Stimulated activated naive CD8-positive, alpha-beta T cell treated with anti-CD3 and anti-CD28 coated beads, Interleukin-15, amount 100 ng/mL, for 72 hours (primary cell): ENCODE data around the gene EPHB4.
A peak's percentile ranks its signal among the peaks of the same experiment; 100 is the strongest.

Experiments
- ATAC-seq: fragments of 150-1000 bp; cut with Tn5 transposase; 2 replicates; pipeline ENCODE4 v1.10.0; 2021; ENCODE audit warnings: mild to moderate bottlenecking, moderate library complexity
- DNase-seq, 2 donors: peaks; one replicate each; pipeline ENCODE4 v3.0.0; 2021 to 2022
- H3K27ac Mint-ChIP-seq, 2 donors: one replicate each; pipeline ENCODE4 v1.8.0; 2022; ENCODE audit warnings: mild to moderate bottlenecking in 2 of 2, mixed read lengths in 2 of 2, moderate library complexity in 2 of 2
- H3K27me3 Mint-ChIP-seq: one replicate; pipeline ENCODE4 v1.8.0; 2022; ENCODE audit warnings: mixed read lengths
- H3K4me1 Mint-ChIP-seq: one replicate; pipeline ENCODE4 v1.8.0; 2022; ENCODE audit warnings: mild to moderate bottlenecking, mixed read lengths
- H3K4me3 Mint-ChIP-seq, 2 donors: one replicate each; pipeline ENCODE4 v1.8.0; 2022; ENCODE audit warnings: mild to moderate bottlenecking in 2 of 2, mixed read lengths in 2 of 2, moderate library complexity in 1 of 2
- H3K9me3 Mint-ChIP-seq, 2 donors: one replicate each; pipeline ENCODE4 v1.8.0; 2022; ENCODE audit warnings: mixed read lengths in 2 of 2

Gene EPHB4

GRCh38 chr7:100827330-100828226 lies at the start of gene EPHB4:
TSS of gene EPHB4 (minus strand) at chr7:100827523. CDS start at chr7:100827030, 493 bp downstream.
- Mint-ChIP-seq H3K4me3 (peak within 1 kb of the TSS; percentile 74 to 75), H3K27ac (no peak within 1 kb of the TSS), H3K4me1 (peaks cover 27% of the 10 kb centered on the region), H3K9me3 (no peaks in the 10 kb centered on the region), H3K27me3 (peaks cover 54% of the 10 kb centered on the region)
- DNase-seq (no peak), ATAC-seq (peak; percentile 61)

GRCh38 chr7:100875356-100875751 lies 48.0 kb upstream of the EPHB4 start:
- no peaks in the 10 kb centered on the region for H3K9me3 Mint-ChIP-seq
- H3K27me3 Mint-ChIP-seq: no peaks in the 10 kb centered on the region
- peak overlapping the region; percentile 96 to 99 for H3K4me3 Mint-ChIP-seq
- peaks cover 65% of the 10 kb centered on the region for H3K4me1 Mint-ChIP-seq
- ATAC-seq (peak; percentile 65), DNase-seq (peak in 1 of 2 donors; percentile 66)
- peak overlapping the region; percentile 98 to 99 for H3K27ac Mint-ChIP-seq

GRCh38 chr7:100874577-100875355 lies 47.4 kb upstream of the EPHB4 start, which contains the start of gene SRRT:
TSS of gene SRRT (plus strand) at chr7:100875103. CDS start at chr7:100875591, 488 bp downstream.
- Mint-ChIP-seq H3K27ac (peak within 1 kb of the TSS; percentile 98 to 99), H3K4me1 (peaks cover 61% of the 10 kb centered on the region), H3K4me3 (peak within 1 kb of the TSS; percentile 96 to 99), H3K27me3 (no peaks in the 10 kb centered on the region), H3K9me3 (no peaks in the 10 kb centered on the region)
- DNase-seq: peak; percentile 98 to 99
- peak; percentile 93 for ATAC-seq

GRCh38 chr7:100874300-100874576 lies 46.9 kb upstream of the EPHB4 start:
- peaks cover 56% of the 10 kb centered on the region for H3K4me1 Mint-ChIP-seq
- H3K27me3 Mint-ChIP-seq: no peaks in the 10 kb centered on the region
- DNase-seq: no peak
- ATAC-seq: no peak
- peak overlapping the region; percentile 96 to 99 for H3K4me3 Mint-ChIP-seq
- no peaks in the 10 kb centered on the region for H3K9me3 Mint-ChIP-seq
- H3K27ac Mint-ChIP-seq: peak overlapping the region; percentile 98 to 99

GRCh38 chr7:100873599-100874299 lies 46.4 kb upstream of the EPHB4 start:
- H3K27ac Mint-ChIP-seq: peak overlapping the region; percentile 98 to 99
- no peaks in the 10 kb centered on the region for H3K27me3 Mint-ChIP-seq
- ATAC-seq (no peak), DNase-seq (no peak)
- H3K9me3 Mint-ChIP-seq: no peaks in the 10 kb centered on the region
- H3K4me3 Mint-ChIP-seq: peak overlapping the region; percentile 96 to 99
- peaks cover 57% of the 10 kb centered on the region for H3K4me1 Mint-ChIP-seq

GRCh38 chr7:100867776-100868485 lies 40.6 kb upstream of the EPHB4 start:
- H3K9me3 Mint-ChIP-seq: no peaks in the 10 kb centered on the region
- peak; percentile 18 for ATAC-seq
- no peaks in the 10 kb centered on the region for H3K27me3 Mint-ChIP-seq
- peak overlapping the region; percentile 84 to 94 for H3K4me3 Mint-ChIP-seq
- H3K4me1 Mint-ChIP-seq: peaks cover 44% of the 10 kb centered on the region
- DNase-seq: no peak
- H3K27ac Mint-ChIP-seq: peak overlapping the region; percentile 94 to 98

GRCh38 chr7:100867040-100867775 lies 39.9 kb upstream of the EPHB4 start, which contains the start of gene TRIP6:
TSS of gene TRIP6 (plus strand) at chr7:100867387. CDS start at chr7:100867498, 111 bp downstream.
- no peaks in the 10 kb centered on the region for H3K9me3 Mint-ChIP-seq
- H3K4me1 Mint-ChIP-seq: peaks cover 44% of the 10 kb centered on the region
- H3K27me3 Mint-ChIP-seq: no peaks in the 10 kb centered on the region

GRCh38 chr7:100866729-100867039 lies 39.4 kb upstream of the EPHB4 start:
- peak overlapping the region; percentile 96 for H3K27ac Mint-ChIP-seq
- DNase-seq (no peak), ATAC-seq (no peak)
- peaks cover 44% of the 10 kb centered on the region for H3K4me1 Mint-ChIP-seq
- H3K4me3 Mint-ChIP-seq: peak overlapping the region; percentile 84 to 94
- H3K9me3 Mint-ChIP-seq: no peaks in the 10 kb centered on the region
- no peaks in the 10 kb centered on the region for H3K27me3 Mint-ChIP-seq

More at GRCh38 chr7:100867040-100867775, 39.9 kb upstream of the EPHB4 start, which contains the start of gene TRIP6:
- peak within 1 kb of the TSS; percentile 96 to 98 for H3K27ac Mint-ChIP-seq
- H3K4me3 Mint-ChIP-seq: peak within 1 kb of the TSS; percentile 84 to 94
- DNase-seq (peak; percentile 42 to 73), ATAC-seq (peak; percentile 73)

- Mint-ChIP-seq H3K27ac (peak overlapping the region; percentile 96), H3K27me3 (no peaks in the 10 kb centered on the region), H3K4me1 (peaks cover 44% of the 10 kb centered on the region), H3K4me3 (peak overlapping the region; percentile 84 to 94), H3K9me3 (no peaks in the 10 kb centered on the region)
- DNase-seq: peak; percentile 50 to 73
- peak; percentile 76 for ATAC-seq
Measured at GRCh38 chr7:100865938-100866728, 38.8 kb upstream of the EPHB4 start.

GRCh38 chr7:100865372-100865911 lies 38.1 kb upstream of the EPHB4 start:
- no peaks in the 10 kb centered on the region for H3K9me3 Mint-ChIP-seq
- peak overlapping the region; percentile 84 to 94 for H3K4me3 Mint-ChIP-seq
- H3K27me3 Mint-ChIP-seq: no peaks in the 10 kb centered on the region
- H3K27ac Mint-ChIP-seq: peak overlapping the region; percentile 33 to 96
- peaks cover 42% of the 10 kb centered on the region for H3K4me1 Mint-ChIP-seq
- no peak for DNase-seq
- ATAC-seq: no peak

GRCh38 chr7:100864263-100864845 lies 37.0 kb upstream of the EPHB4 start:
- Mint-ChIP-seq H3K4me1 (peaks cover 38% of the 10 kb centered on the region), H3K4me3 (no peak overlapping the region), H3K27ac (no peak overlapping the region), H3K9me3 (no peaks in the 10 kb centered on the region), H3K27me3 (no peaks in the 10 kb centered on the region)
- ATAC-seq (no peak), DNase-seq (no peak)

- no peaks in the 10 kb centered on the region for H3K27me3 Mint-ChIP-seq
- ATAC-seq (no peak), DNase-seq (no peak)
- no peaks in the 10 kb centered on the region for H3K9me3 Mint-ChIP-seq
- no peak overlapping the region for H3K27ac Mint-ChIP-seq
- peaks cover 31% of the 10 kb centered on the region for H3K4me1 Mint-ChIP-seq
- no peak overlapping the region for H3K4me3 Mint-ChIP-seq
Measured at GRCh38 chr7:100863406-100863950, 36.2 kb upstream of the EPHB4 start.

- H3K4me3 Mint-ChIP-seq: no peak overlapping the region
- no peaks in the 10 kb centered on the region for H3K27me3 Mint-ChIP-seq
- ATAC-seq (no peak), DNase-seq (no peak)
- no peaks in the 10 kb centered on the region for H3K9me3 Mint-ChIP-seq
- H3K27ac Mint-ChIP-seq: peak overlapping the region in 1 of 2 donors; percentile 25
- peaks cover 18% of the 10 kb centered on the region for H3K4me1 Mint-ChIP-seq
Measured at GRCh38 chr7:100861616-100861985, 34.3 kb upstream of the EPHB4 start.
